ENCODE measurements around the gene DUOX2. TPM values are rescaled to one million over a fixed set of nuclear protein-coding genes. Genes with fewer than 3 reads are reported as not detected.

DUOX2 gene
- total RNA-seq, 3 donors from 2014 or later: 3.1 to 40.1 (median 5.1) TPM

GRCh38 chr15:45156744-45157455 is 42.9 kb upstream of the DUOX2 start:
- H3K36me3 ChIP-seq (ENCODE audit: low read depth): no peaks in the 10 kb centered on the region
- no peaks in the 10 kb centered on the region for H3K9me3 ChIP-seq
- ATAC-seq (no peak), DNase-seq (no peak)
- TF ChIP-seq CTCF (IDR thresholded peaks at IDR 0.05): no peak
- no peak overlapping the region for H3K4me3 ChIP-seq
- intact Hi-C loops (cut with DNase I, micrococcal nuclease): no loop called here
- H3K4me1 ChIP-seq (ENCODE audit: low read depth): no peaks in the 10 kb centered on the region

GRCh38 chr15:45155739-45156138 is 41.8 kb upstream of the DUOX2 start:
- Histone ChIP-seq H3K4me3 (no peak overlapping the region), H3K9me3 (no peaks in the 10 kb centered on the region), H3K36me3 (ENCODE audit: low read depth) (no peaks in the 10 kb centered on the region), H3K4me1 (ENCODE audit: low read depth) (no peaks in the 10 kb centered on the region)
- no peak for DNase-seq
- TF ChIP-seq CTCF (IDR thresholded peaks at IDR 0.05): no peak
- no peak for ATAC-seq
- intact Hi-C loops (cut with DNase I, micrococcal nuclease): no loop called here

- Histone ChIP-seq H3K36me3 (ENCODE audit: low read depth) (no peaks in the 10 kb centered on the region), H3K4me1 (ENCODE audit: low read depth) (no peaks in the 10 kb centered on the region), H3K4me3 (no peak overlapping the region), H3K9me3 (no peaks in the 10 kb centered on the region)
- no peak for TF ChIP-seq CTCF (IDR thresholded peaks at IDR 0.05)
- DNase-seq (no peak), ATAC-seq (no peak)
- intact Hi-C loops (cut with DNase I, micrococcal nuclease): no loop called here
Observed at GRCh38 chr15:45151998-45152828, 38.2 kb upstream of the DUOX2 start.

GRCh38 chr15:45150997-45151396 is 37.0 kb upstream of the DUOX2 start:
- DNase-seq (no peak), ATAC-seq (no peak)
- intact Hi-C loops (cut with DNase I, micrococcal nuclease): no loop called here
- TF ChIP-seq CTCF (IDR thresholded peaks at IDR 0.05): no peak
- Histone ChIP-seq H3K36me3 (ENCODE audit: low read depth) (no peaks in the 10 kb centered on the region), H3K9me3 (no peaks in the 10 kb centered on the region), H3K4me3 (no peak overlapping the region), H3K4me1 (ENCODE audit: low read depth) (no peaks in the 10 kb centered on the region)

- Histone ChIP-seq H3K4me1 (ENCODE audit: low read depth) (no peaks in the 10 kb centered on the region), H3K4me3 (no peak overlapping the region), H3K9me3 (no peaks in the 10 kb centered on the region), H3K36me3 (ENCODE audit: low read depth) (no peaks in the 10 kb centered on the region)
- DNase-seq (no peak), ATAC-seq (no peak)
- TF ChIP-seq CTCF (IDR thresholded peaks at IDR 0.05): no peak
- intact Hi-C loops (cut with DNase I, micrococcal nuclease): no loop called here
Observed at GRCh38 chr15:45150481-45150880, 36.5 kb upstream of the DUOX2 start.

Measured in mucosa of descending colon (tissue), 3 donors.